Measurements from ENCODE around the gene MOCOS.

DNA sequence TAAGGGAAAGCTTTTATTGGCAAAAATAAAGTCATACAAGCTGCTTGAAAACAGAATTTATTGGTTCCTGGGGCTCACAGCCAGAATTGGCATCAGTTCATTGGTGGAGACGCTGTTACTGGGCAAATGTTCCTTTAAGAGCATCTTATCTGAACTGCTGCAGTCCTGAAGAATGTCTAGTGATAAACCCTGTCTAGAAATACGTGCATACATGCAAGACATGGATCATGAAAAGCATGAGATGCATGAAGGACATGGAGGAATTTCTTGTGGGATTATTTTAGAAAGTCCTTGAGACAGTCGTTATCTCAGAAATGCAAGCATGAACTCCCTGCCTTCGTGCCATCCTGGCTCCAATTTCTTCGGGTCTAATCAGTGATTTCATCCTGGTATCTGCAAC is 77.7 kb downstream of the MOCOS start:
- TF ChIP-seq CTCF (CRISPR knock-in tag; IDR thresholded peaks at IDR 0.05) (no peak), SALL1 (CRISPR knock-in tag; IDR thresholded peaks at IDR 0.05) (no peak)
- TF ChIP-seq, protein P1, sequence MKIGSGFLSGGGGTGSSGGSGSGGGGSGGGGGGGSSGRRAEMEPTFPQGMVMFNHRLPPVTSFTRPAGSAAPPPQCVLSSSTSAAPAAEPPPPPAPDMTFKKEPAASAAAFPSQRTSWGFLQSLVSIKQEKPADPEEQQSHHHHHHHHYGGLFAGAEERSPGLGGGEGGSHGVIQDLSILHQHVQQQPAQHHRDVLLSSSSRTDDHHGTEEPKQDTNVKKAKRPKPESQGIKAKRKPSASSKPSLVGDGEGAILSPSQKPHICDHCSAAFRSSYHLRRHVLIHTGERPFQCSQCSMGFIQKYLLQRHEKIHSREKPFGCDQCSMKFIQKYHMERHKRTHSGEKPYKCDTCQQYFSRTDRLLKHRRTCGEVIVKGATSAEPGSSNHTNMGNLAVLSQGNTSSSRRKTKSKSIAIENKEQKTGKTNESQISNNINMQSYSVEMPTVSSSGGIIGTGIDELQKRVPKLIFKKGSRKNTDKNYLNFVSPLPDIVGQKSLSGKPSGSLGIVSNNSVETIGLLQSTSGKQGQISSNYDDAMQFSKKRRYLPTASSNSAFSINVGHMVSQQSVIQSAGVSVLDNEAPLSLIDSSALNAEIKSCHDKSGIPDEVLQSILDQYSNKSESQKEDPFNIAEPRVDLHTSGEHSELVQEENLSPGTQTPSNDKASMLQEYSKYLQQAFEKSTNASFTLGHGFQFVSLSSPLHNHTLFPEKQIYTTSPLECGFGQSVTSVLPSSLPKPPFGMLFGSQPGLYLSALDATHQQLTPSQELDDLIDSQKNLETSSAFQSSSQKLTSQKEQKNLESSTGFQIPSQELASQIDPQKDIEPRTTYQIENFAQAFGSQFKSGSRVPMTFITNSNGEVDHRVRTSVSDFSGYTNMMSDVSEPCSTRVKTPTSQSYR (CRISPR knock-in tag; IDR thresholded peaks at IDR 0.05; ENCODE audit: borderline replicate concordance): no peak
